Activated CD4-positive, alpha-beta T cell treated with anti-CD3 and anti-CD28 coated beads for 36 hours (primary cell): ENCODE measurements around the gene TRABD. TPM values are rescaled to one million over a fixed set of nuclear protein-coding genes. Genes with fewer than 3 reads are reported as not detected.

ENCODE experiments used
- ATAC-seq: fragments of 200-7000 bp; cut with Tn5 transposase; one replicate; pipeline ENCODE4 v1.10.0; 2021; ENCODE audit warnings: mild to moderate bottlenecking, moderate library complexity
- CTCF ChIA-PET: fragments of 350-600 bp; sonication (Branson Sonifier 250); formaldehyde crosslinking; loops from one replicate; lab custom pipeline; 2021; ENCODE audit warnings: antibody characterized with exemption; lab: Charles Lee
- POLR2A ChIA-PET: fragments of 350-600 bp; sonication (Branson Sonifier 250); formaldehyde crosslinking; loops from one replicate; lab custom pipeline; 2021; ENCODE audit warnings: antibody characterized with exemption, inconsistent platforms; lab: Charles Lee
- DNase-seq: peaks from one replicate; pipeline ENCODE4 v3.0.0-alpha.2; 2020
- H3K27ac Mint-ChIP-seq: one replicate; pipeline ENCODE4 v1.8.0; 2021; ENCODE audit warnings: mixed read lengths
- H3K27me3 Mint-ChIP-seq: one replicate; pipeline ENCODE4 v1.8.0; 2021; ENCODE audit warnings: mixed read lengths
- H3K36me3 Mint-ChIP-seq: one replicate; pipeline ENCODE4 v1.8.0; 2021; ENCODE audit warnings: low read depth, mixed read lengths
- H3K4me1 Mint-ChIP-seq: one replicate; pipeline ENCODE4 v1.8.0; 2021; ENCODE audit warnings: mixed read lengths
- H3K4me3 Mint-ChIP-seq: one replicate; pipeline ENCODE4 v1.8.0; 2021; ENCODE audit warnings: mild to moderate bottlenecking, moderate library complexity, mixed read lengths
- H3K9me3 Mint-ChIP-seq: one replicate; pipeline ENCODE4 v1.8.0; 2021; ENCODE audit warnings: low read depth, mixed read lengths
- intact Hi-C, 2 experiments: fragments of 100-400 bp; cut with DNase I in 1 of 2; cut with micrococcal nuclease in 1 of 2; formaldehyde crosslinking; loops; one replicate each; pipeline versions ENCODE4 v1.14.2 to v1.15.1; 2022 to 2024; cut with DNase I, micrococcal nuclease
- total RNA-seq, 2 experiments: library from RNA; stranded (reverse); gene quantifications; one replicate each; pipeline ENCODE4 v1.2.3, GENCODE V29; 2021

Gene TRABD
- total RNA-seq, 2 experiments from 2014 or later, result 60.7 to 74.5 TPM

- no peaks in the 10 kb centered on the region for H3K9me3 Mint-ChIP-seq
- H3K27me3 Mint-ChIP-seq, result no peaks in the 10 kb centered on the region
- intact Hi-C loops, result loop anchor here in 1 of 2 experiments (1.0 to 5.0 kb wide), 8 partner anchors 15 to 398 kb away; partner anchors contain the start of genes PANX2, PIM3, PPP6R2 and TUBGCP6
- H3K27ac Mint-ChIP-seq, result no peak overlapping the region
- peak overlapping the region; percentile 84 for H3K4me3 Mint-ChIP-seq
- ATAC-seq (no peak), DNase-seq (no peak)
- peaks cover 3% of the 10 kb centered on the region for H3K36me3 Mint-ChIP-seq
- POLR2A ChIA-PET, result no interaction called here
- CTCF ChIA-PET, result no interaction called here
- peaks cover 26% of the 10 kb centered on the region for H3K4me1 Mint-ChIP-seq
These were observed 775 bp upstream of the TRABD start for GRCh38 chr22:50184902-50185374.

GRCh38 chr22:50186181-50186714 lies 535 bp downstream of the TRABD start:
- CTCF ChIA-PET, result interaction anchor here (1.0 kb wide), 1 partner anchor 43 kb away, joined by 4 read pairs; no protein-coding TSS in a partner anchor
- POLR2A ChIA-PET, result no interaction called here
- Mint-ChIP-seq H3K9me3 (no peaks in the 10 kb centered on the region), H3K27me3 (no peaks in the 10 kb centered on the region), H3K4me3 (peak overlapping the region; percentile 84), H3K27ac (peak overlapping the region; percentile 92), H3K4me1 (peaks cover 29% of the 10 kb centered on the region), H3K36me3 (peaks cover 4% of the 10 kb centered on the region)
- intact Hi-C loops, result loop anchor here in 1 of 2 experiments (5.0 kb wide), 1 partner anchor 286 kb away; no protein-coding TSS in a partner anchor
- no peak for DNase-seq
- no peak for ATAC-seq

GRCh38 chr22:50186761-50187523 lies 1.2 kb downstream of the TRABD start:
- ATAC-seq (no peak), DNase-seq (peak; percentile 40)
- no peaks in the 10 kb centered on the region for H3K27me3 Mint-ChIP-seq
- H3K36me3 Mint-ChIP-seq, result peaks cover 10% of the 10 kb centered on the region
- no peaks in the 10 kb centered on the region for H3K9me3 Mint-ChIP-seq
- CTCF ChIA-PET, result interaction anchor here (0.6 to 1.0 kb wide), 2 partner anchors 44 to 270 kb away, joined by 3 to 4 read pairs; no protein-coding TSS in a partner anchor
- peak overlapping the region; percentile 84 for H3K4me3 Mint-ChIP-seq
- POLR2A ChIA-PET, result interaction anchor here (1.3 kb wide), 1 partner anchor 16 kb away, joined by 3 read pairs; the partner anchor contains the start of gene PANX2
- H3K27ac Mint-ChIP-seq, result peak overlapping the region; percentile 92
- peaks cover 36% of the 10 kb centered on the region for H3K4me1 Mint-ChIP-seq
- intact Hi-C loops, result loop anchor here in 1 of 2 experiments (5.0 kb wide), 1 partner anchor 285 kb away; no protein-coding TSS in a partner anchor

- no peak for ATAC-seq
- Mint-ChIP-seq H3K9me3 (no peaks in the 10 kb centered on the region), H3K27ac (no peak overlapping the region), H3K27me3 (no peaks in the 10 kb centered on the region), H3K36me3 (peaks cover 15% of the 10 kb centered on the region), H3K4me3 (no peak overlapping the region), H3K4me1 (peaks cover 45% of the 10 kb centered on the region)
- intact Hi-C loops, result loop anchor here in 1 of 2 experiments (5.0 kb wide), 1 partner anchor 284 kb away; no protein-coding TSS in a partner anchor
- DNase-seq, result no peak
- POLR2A ChIA-PET, result interaction anchor here (0.6 kb wide), 1 partner anchor 39 kb away, joined by 3 read pairs; no protein-coding TSS in a partner anchor
- CTCF ChIA-PET, result interaction anchor here (1.2 kb wide), 1 partner anchor 33 kb away, joined by 3 read pairs; no protein-coding TSS in a partner anchor
These were observed 2.6 kb downstream of the TRABD start for GRCh38 chr22:50188356-50188755.

- DNase-seq (no peak), ATAC-seq (no peak)
- Mint-ChIP-seq H3K27me3 (no peaks in the 10 kb centered on the region), H3K27ac (peak overlapping the region; percentile 90), H3K9me3 (no peaks in the 10 kb centered on the region), H3K36me3 (peaks cover 15% of the 10 kb centered on the region), H3K4me3 (peak overlapping the region; percentile 83), H3K4me1 (peaks cover 45% of the 10 kb centered on the region)
- CTCF ChIA-PET, result no interaction called here
- intact Hi-C loops, result loop anchor here in 1 of 2 experiments (5.0 kb wide), 1 partner anchor 283 kb away; no protein-coding TSS in a partner anchor
- POLR2A ChIA-PET, result interaction anchor here (0.6 kb wide), 1 partner anchor 322 kb away, joined by 3 read pairs; no protein-coding TSS in a partner anchor
These were observed 3.6 kb downstream of the TRABD start for GRCh38 chr22:50189184-50189848.

GRCh38 chr22:50189849-50190181 lies 4.1 kb downstream of the TRABD start:
- no peaks in the 10 kb centered on the region for H3K27me3 Mint-ChIP-seq
- POLR2A ChIA-PET, result no interaction called here

GRCh38 chr22:50190182-50190940 lies 4.6 kb downstream of the TRABD start:
- POLR2A ChIA-PET, result interaction anchor here (0.5 to 1.2 kb wide), 2 partner anchors 11 to 18 kb away, joined by 4 to 8 read pairs; no protein-coding TSS in a partner anchor
- CTCF ChIA-PET, result interaction anchor here (0.6 to 2.1 kb wide), 5 partner anchors 13 to 105 kb away, joined by 3 to 6 read pairs (median 3); partner anchors contain the start of gene MLC1
- Mint-ChIP-seq H3K4me1 (peaks cover 43% of the 10 kb centered on the region), H3K4me3 (peak overlapping the region; percentile 83), H3K27ac (peak overlapping the region; percentile 94), H3K36me3 (peaks cover 15% of the 10 kb centered on the region), H3K9me3 (no peaks in the 10 kb centered on the region), H3K27me3 (no peaks in the 10 kb centered on the region)
- peak; percentile 49 for ATAC-seq
- DNase-seq, result peak; percentile 89
- intact Hi-C loops, result loop anchor here (1.0 to 10.0 kb wide), 11 partner anchors 10 to 392 kb away; partner anchors contain the start of genes ALG12 (in 1 of the 2), CHKB (in 1 of the 2), CRELD2 (in 1 of the 2) and PANX2 (in 1 of the 2)

More at GRCh38 chr22:50189849-50190181, 4.1 kb downstream of the TRABD start:
- Mint-ChIP-seq H3K4me1 (peaks cover 43% of the 10 kb centered on the region), H3K4me3 (peak overlapping the region; percentile 83), H3K36me3 (peaks cover 15% of the 10 kb centered on the region), H3K27ac (peak overlapping the region; percentile 90), H3K9me3 (no peaks in the 10 kb centered on the region)
- DNase-seq, result no peak
- ATAC-seq, result peak; percentile 1
- intact Hi-C loops, result loop anchor here (1.0 to 10.0 kb wide), 12 partner anchors 10 to 393 kb away; partner anchors contain the start of genes ALG12 (in 1 of the 2), CHKB (in 1 of the 2), CRELD2 (in 1 of the 2) and PANX2 (in 1 of the 2)
- CTCF ChIA-PET, result interaction anchor here (0.6 kb wide), 1 partner anchor 34 kb away, joined by 3 read pairs; no protein-coding TSS in a partner anchor

- intact Hi-C loops, result loop anchor here (1.0 to 10.0 kb wide), 12 partner anchors 9 to 392 kb away; partner anchors contain the start of genes ALG12 (in 1 of the 2), BRD1 (in 1 of the 2), CHKB (in 1 of the 2) and CRELD2 (in 1 of the 2)
- Mint-ChIP-seq H3K27ac (peak overlapping the region; percentile 94), H3K4me1 (peaks cover 43% of the 10 kb centered on the region), H3K36me3 (peaks cover 20% of the 10 kb centered on the region), H3K4me3 (peak overlapping the region; percentile 83), H3K9me3 (no peaks in the 10 kb centered on the region), H3K27me3 (no peaks in the 10 kb centered on the region)
- ChIA-PET POLR2A (interaction anchor here (1.2 kb wide), 1 partner anchor 10 kb away, joined by 4 read pairs; no protein-coding TSS in a partner anchor), CTCF (interaction anchor here (0.7 to 2.1 kb wide), 5 partner anchors 10 to 372 kb away, joined by 3 to 6 read pairs (median 3); partner anchors contain the start of genes MLC1 and SYCE3)
- peak; percentile 86 for DNase-seq
- peak; percentile 73 for ATAC-seq
These were observed 5.4 kb downstream of the TRABD start for GRCh38 chr22:50190941-50191741.
